Thyroid gland (tissue), 4 donors: Measurements from ENCODE around the gene LRIG1.

Experiments used
- POLR2A ChIP-seq, 2 donors: fragments of 450-650 bp; IDR thresholded peaks; one replicate each; pipeline ENCODE4 v1.6.1; 2017; ENCODE audit warnings: antibody characterized with exemption in 2 of 2, mild to moderate bottlenecking in 2 of 2, moderate library complexity in 1 of 2
- TF ChIP-seq, protein P1 (sequence below), 6 experiments: fragments of 200-600 bp in 3 of 6; fragments of 450-650 bp in 3 of 6; sonication (generic) in 3 of 6; IDR thresholded peaks; one replicate each; pipeline ENCODE4 v1.5.1; 2016 to 2019; ENCODE audit warnings: antibody characterized with exemption in 6 of 6, mild to moderate bottlenecking in 2 of 6, inconsistent platforms in 1 of 6, moderate library complexity in 1 of 6

DNA sequence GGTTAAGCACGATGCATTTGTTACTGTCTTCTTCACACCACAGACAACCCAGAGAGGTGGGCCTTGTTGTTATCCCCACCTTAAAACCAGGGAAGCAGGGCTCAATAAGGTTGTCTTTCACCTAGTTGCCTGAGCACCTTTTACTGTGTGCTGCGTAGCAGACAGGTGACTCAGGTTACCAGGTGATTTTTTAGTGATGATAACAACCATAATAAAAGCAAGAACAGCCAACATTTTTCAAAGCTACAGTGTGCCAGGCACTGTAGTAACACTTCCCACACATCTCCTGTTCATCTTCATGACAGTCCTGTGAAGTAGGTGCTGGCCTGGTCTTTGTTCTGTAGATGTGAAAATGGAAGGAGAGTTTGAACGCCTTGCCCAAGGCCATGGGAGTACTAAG, 147.8 kb downstream of the LRIG1 start:
- TF ChIP-seq, protein P1, sequence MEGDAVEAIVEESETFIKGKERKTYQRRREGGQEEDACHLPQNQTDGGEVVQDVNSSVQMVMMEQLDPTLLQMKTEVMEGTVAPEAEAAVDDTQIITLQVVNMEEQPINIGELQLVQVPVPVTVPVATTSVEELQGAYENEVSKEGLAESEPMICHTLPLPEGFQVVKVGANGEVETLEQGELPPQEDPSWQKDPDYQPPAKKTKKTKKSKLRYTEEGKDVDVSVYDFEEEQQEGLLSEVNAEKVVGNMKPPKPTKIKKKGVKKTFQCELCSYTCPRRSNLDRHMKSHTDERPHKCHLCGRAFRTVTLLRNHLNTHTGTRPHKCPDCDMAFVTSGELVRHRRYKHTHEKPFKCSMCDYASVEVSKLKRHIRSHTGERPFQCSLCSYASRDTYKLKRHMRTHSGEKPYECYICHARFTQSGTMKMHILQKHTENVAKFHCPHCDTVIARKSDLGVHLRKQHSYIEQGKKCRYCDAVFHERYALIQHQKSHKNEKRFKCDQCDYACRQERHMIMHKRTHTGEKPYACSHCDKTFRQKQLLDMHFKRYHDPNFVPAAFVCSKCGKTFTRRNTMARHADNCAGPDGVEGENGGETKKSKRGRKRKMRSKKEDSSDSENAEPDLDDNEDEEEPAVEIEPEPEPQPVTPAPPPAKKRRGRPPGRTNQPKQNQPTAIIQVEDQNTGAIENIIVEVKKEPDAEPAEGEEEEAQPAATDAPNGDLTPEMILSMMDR (IDR thresholded peaks at IDR 0.05) = no peak
- no peak for TF ChIP-seq POLR2A (IDR thresholded peaks at IDR 0.05)
